Ectodermal cell (in vitro differentiated cells): ENCODE measurements around the gene AIP.
"Not testable (repeated sequence)": the region's sequence is repeated elsewhere in the genome, so short reads cannot be mapped to it uniquely, and the experiment has no call there.

ENCODE experiments used
- H3K27ac ChIP-seq: 2 replicates; pipeline ENCODE4 v1.7.0; 2013; ENCODE audit warnings: mild to moderate bottlenecking, low read depth, low read length; ENCODE audit not compliant: insufficient read depth, poor library complexity, severe bottlenecking
- H3K27me3 ChIP-seq: 2 replicates; pipeline ENCODE4 v1.7.0; 2013; ENCODE audit warnings: mild to moderate bottlenecking, low read length; ENCODE audit not compliant: insufficient read depth, control insufficient read depth, poor library complexity, severe bottlenecking
- H3K36me3 ChIP-seq: one replicate; pipeline ENCODE4 v1.7.0; 2013; ENCODE audit warnings: low read length; ENCODE audit not compliant: control insufficient read depth, insufficient read depth
- H3K4me1 ChIP-seq: one replicate; pipeline ENCODE4 v1.7.0; 2013; ENCODE audit warnings: low read length; ENCODE audit not compliant: control insufficient read depth, insufficient read depth
- H3K4me3 ChIP-seq: 2 replicates; pipeline ENCODE4 v1.7.0; 2013; ENCODE audit warnings: low read depth, low read length, control low read depth; ENCODE audit not compliant: insufficient read depth
- H3K9me3 ChIP-seq: 2 replicates; pipeline ENCODE4 v1.7.0; 2013; ENCODE audit warnings: mild to moderate bottlenecking, low read length, moderate library complexity; ENCODE audit not compliant: control insufficient read depth
- WGBS, 2 experiments: methylation state at CpG; one replicate each; pipeline ENCODE4 v1.1.7; 2013; ENCODE audit warnings: missing lambda C conversion rate in 2 of 2; 5-methylcytosine and 5-hydroxymethylcytosine counted together

AIP gene

GRCh38 chr11:67508486-67509121, 25.8 kb downstream of the AIP start:
- Histone ChIP-seq H3K36me3 (no peaks in the 10 kb centered on the region), H3K27me3 (peaks cover 7% of the 10 kb centered on the region), H3K4me1 (peaks cover 16% of the 10 kb centered on the region), H3K27ac (peak overlapping the region; percentile 93), H3K9me3 (no peaks in the 10 kb centered on the region), H3K4me3 (peak overlapping the region; percentile 82)
- 1 to 2% methylated on average over 55 to 57 of the region's 57 CpGs for WGBS, 2 experiments

- H3K36me3 ChIP-seq, result no peaks in the 10 kb centered on the region
- H3K9me3 ChIP-seq, result no peaks in the 10 kb centered on the region
- 79 to 91% methylated on average over 3 of the region's 3 CpGs for WGBS, 2 experiments
- no peak overlapping the region for H3K27ac ChIP-seq
- peaks cover 6% of the 10 kb centered on the region for H3K27me3 ChIP-seq
- peaks cover 12% of the 10 kb centered on the region for H3K4me1 ChIP-seq
- H3K4me3 ChIP-seq, result no peak overlapping the region
Observed at GRCh38 chr11:67510023-67510345, 27.2 kb downstream of the AIP start.

- 89 to 93% methylated on average over 4 of the region's 4 CpGs for WGBS, 2 experiments
- not testable (repeated sequence) for H3K4me3 ChIP-seq, H3K27ac ChIP-seq, H3K4me1 ChIP-seq, H3K9me3 ChIP-seq, H3K36me3 ChIP-seq, H3K27me3 ChIP-seq
Observed at GRCh38 chr11:67511558-67511957, 28.7 kb downstream of the AIP start.

- H3K4me3 ChIP-seq, result no peak overlapping the region
- H3K27ac ChIP-seq, result no peak overlapping the region
- H3K9me3 ChIP-seq, result no peaks in the 10 kb centered on the region
- WGBS, 2 experiments, result 81 to 83% methylated on average over 7 of the region's 7 CpGs
- no peaks in the 10 kb centered on the region for H3K4me1 ChIP-seq
- H3K27me3 ChIP-seq, result peaks cover 6% of the 10 kb centered on the region
- H3K36me3 ChIP-seq, result no peaks in the 10 kb centered on the region
Observed at GRCh38 chr11:67514116-67514515, 31.3 kb downstream of the AIP start.

- Histone ChIP-seq H3K27ac (no peak overlapping the region), H3K36me3 (no peaks in the 10 kb centered on the region), H3K27me3 (peaks cover 6% of the 10 kb centered on the region), H3K4me3 (no peak overlapping the region), H3K4me1 (no peaks in the 10 kb centered on the region), H3K9me3 (no peaks in the 10 kb centered on the region)
- WGBS, 2 experiments, result 94% methylated on average over 9 of the region's 9 CpGs
Observed at GRCh38 chr11:67516806-67517205, 34.0 kb downstream of the AIP start.

- Histone ChIP-seq H3K36me3 (no peaks in the 10 kb centered on the region), H3K27me3 (peaks cover 6% of the 10 kb centered on the region), H3K4me1 (no peaks in the 10 kb centered on the region), H3K4me3 (no peak overlapping the region), H3K27ac (no peak overlapping the region), H3K9me3 (no peaks in the 10 kb centered on the region)
- 83 to 88% methylated on average over 10 of the region's 10 CpGs for WGBS, 2 experiments
Observed at GRCh38 chr11:67517784-67518552, 35.1 kb downstream of the AIP start.

GRCh38 chr11:67519726-67520125, 36.9 kb downstream of the AIP start:
- WGBS, 2 experiments, result 92% methylated on average over 32 of the region's 32 CpGs
- H3K4me3 ChIP-seq, result no peak overlapping the region
- H3K27ac ChIP-seq, result no peak overlapping the region
- no peaks in the 10 kb centered on the region for H3K4me1 ChIP-seq
- H3K9me3 ChIP-seq, result no peaks in the 10 kb centered on the region
- no peaks in the 10 kb centered on the region for H3K36me3 ChIP-seq
- no peaks in the 10 kb centered on the region for H3K27me3 ChIP-seq

- Histone ChIP-seq H3K36me3 (no peaks in the 10 kb centered on the region), H3K27me3 (no peaks in the 10 kb centered on the region), H3K9me3 (no peaks in the 10 kb centered on the region), H3K27ac (no peak overlapping the region), H3K4me1 (no peaks in the 10 kb centered on the region), H3K4me3 (no peak overlapping the region)
- WGBS, 2 experiments, result 88 to 89% methylated on average over 16 of the region's 16 CpGs
Observed at GRCh38 chr11:67520856-67521824, 38.3 kb downstream of the AIP start.

GRCh38 chr11:67521924-67522323, 39.1 kb downstream of the AIP start:
- H3K9me3 ChIP-seq, result no peaks in the 10 kb centered on the region
- no peaks in the 10 kb centered on the region for H3K27me3 ChIP-seq
- no peaks in the 10 kb centered on the region for H3K4me1 ChIP-seq
- WGBS, 2 experiments, result 91 to 93% methylated on average over 10 of the region's 10 CpGs
- no peaks in the 10 kb centered on the region for H3K36me3 ChIP-seq
- H3K27ac ChIP-seq, result no peak overlapping the region
- H3K4me3 ChIP-seq, result no peak overlapping the region

GRCh38 chr11:67522338-67522737, 39.5 kb downstream of the AIP start:
- Histone ChIP-seq H3K36me3 (no peaks in the 10 kb centered on the region), H3K27me3 (no peaks in the 10 kb centered on the region), H3K4me1 (no peaks in the 10 kb centered on the region), H3K27ac (no peak overlapping the region), H3K4me3 (no peak overlapping the region), H3K9me3 (no peaks in the 10 kb centered on the region)
- WGBS, 2 experiments, result 90% methylated on average over 15 of the region's 15 CpGs
